NCI-H69 (cell line): ENCODE data around the gene GOLIM4.

Experiments
- DNase-seq: peaks from one replicate; lab custom pipeline; 2025; lab: John Stamatoyannopoulos, UW

GOLIM4 gene

GRCh38 chr3:168100777-168101492 lies 5.2 kb upstream of the GOLIM4 start:
- no peak for DNase-seq

GRCh38 chr3:168097381-168097780 lies 1.7 kb upstream of the GOLIM4 start:
- DNase-seq = peak; percentile 15

- peak; percentile 98 for DNase-seq
Observed at GRCh38 chr3:168096210-168096652, 507 bp upstream of the GOLIM4 start.

- peak; percentile 96 for DNase-seq
Observed at GRCh38 chr3:168094877-168095610, 680 bp downstream of the GOLIM4 start.

GRCh38 chr3:168094580-168094876 lies 1.2 kb downstream of the GOLIM4 start:
- DNase-seq = no peak

- no peak for DNase-seq
Observed at GRCh38 chr3:168093790-168094189, 1.9 kb downstream of the GOLIM4 start.

- peak; percentile 86 for DNase-seq
Observed at GRCh38 chr3:168093229-168093628, 2.5 kb downstream of the GOLIM4 start.

GRCh38 chr3:168091941-168092340 lies 3.8 kb downstream of the GOLIM4 start:
- peak; percentile 98 for DNase-seq

- peak; percentile 75 for DNase-seq
Observed at GRCh38 chr3:168091302-168091858, 4.3 kb downstream of the GOLIM4 start.

GRCh38 chr3:168090306-168091085 lies 5.2 kb downstream of the GOLIM4 start:
- peak; percentile 51 for DNase-seq

GRCh38 chr3:168089179-168089771 lies 6.4 kb downstream of the GOLIM4 start:
- DNase-seq = no peak

GRCh38 chr3:168088106-168088720 lies 7.5 kb downstream of the GOLIM4 start:
- DNase-seq = peak; percentile 59

GRCh38 chr3:168087539-168087938 lies 8.2 kb downstream of the GOLIM4 start:
- DNase-seq = peak; percentile 21

GRCh38 chr3:168086541-168087260 lies 9.0 kb downstream of the GOLIM4 start:
- no peak for DNase-seq

GRCh38 chr3:168085491-168086119 lies 10.1 kb downstream of the GOLIM4 start:
- DNase-seq = peak; percentile 60

- peak; percentile 19 for DNase-seq
Observed at GRCh38 chr3:168083906-168084305, 11.8 kb downstream of the GOLIM4 start.

- no peak for DNase-seq
Observed at GRCh38 chr3:168081856-168082255, 13.9 kb downstream of the GOLIM4 start.

GRCh38 chr3:168081171-168081771 lies 14.5 kb downstream of the GOLIM4 start:
- DNase-seq = no peak

GRCh38 chr3:168080499-168081170 lies 15.1 kb downstream of the GOLIM4 start:
- peak; percentile 62 for DNase-seq
